Fibroblast of lung (primary cell): Measurements from ENCODE around the gene KCTD4.

Experiments
- CTCF ChIP-seq, 2 donors: IDR thresholded peaks in 1 of 2; conservative IDR thresholded peaks in 1 of 2; 1 replicate in 1 of 2; 2 replicates in 1 of 2; pipeline ENCODE4 v1.5.1; 2011 to 2012; ENCODE audit warnings: low read length in 2 of 2, control low read depth in 1 of 2, inconsistent platforms in 1 of 2, low read depth in 1 of 2, mild to moderate bottlenecking in 1 of 2
- EZH2 ChIP-seq: IDR thresholded peaks from 2 replicates; pipeline ENCODE4 v1.5.1; 2012; ENCODE audit warnings: low read length, control low read depth, mild to moderate bottlenecking; ENCODE audit errors: missing control alignments

- no peak for TF ChIP-seq CTCF (conservative IDR thresholded peaks at IDR 0.05 in 1 of 2, IDR thresholded peaks at IDR 0.05 in 1 of 2; ENCODE audit: low read depth in 1 of 2, low read length in 2 of 2)
- no peak for TF ChIP-seq EZH2
Measured at GRCh38 chr13:45222919-45223318, 22.1 kb upstream of the KCTD4 start.
